Amygdala (tissue), 56 donors: ENCODE data around the gene BOC.

Experiments used
- DNase-seq, 56 donors: peaks; one replicate each; lab custom pipeline; 2025; lab: John Stamatoyannopoulos, UW

Gene BOC

GRCh38 chr3:113263778-113264177 is 52.4 kb downstream of the BOC start:
- DNase-seq = no peak

- peak in 45 of 56 donors; percentile 19 to 74 (median 40) for DNase-seq
Measured at GRCh38 chr3:113264283-113265131, 53.1 kb downstream of the BOC start.

- DNase-seq = peak in 2 of 56 donors; percentile 16 to 28
Measured at GRCh38 chr3:113265231-113265630, 53.9 kb downstream of the BOC start.

GRCh38 chr3:113266738-113267137 is 55.4 kb downstream of the BOC start:
- no peak for DNase-seq

- DNase-seq = no peak
Measured at GRCh38 chr3:113268311-113268710, 57.0 kb downstream of the BOC start.

- DNase-seq = no peak
Measured at GRCh38 chr3:113268942-113269341, 57.6 kb downstream of the BOC start.

- DNase-seq = no peak
Measured at GRCh38 chr3:113269661-113270060, 58.3 kb downstream of the BOC start.

- no peak for DNase-seq
Measured at GRCh38 chr3:113270068-113270467, 58.7 kb downstream of the BOC start.

- no peak for DNase-seq
Measured at GRCh38 chr3:113270786-113271185, 59.4 kb downstream of the BOC start.

GRCh38 chr3:113271189-113271588 is 59.8 kb downstream of the BOC start:
- DNase-seq = no peak

- DNase-seq = no peak
Measured at GRCh38 chr3:113271594-113272384, 60.4 kb downstream of the BOC start.

GRCh38 chr3:113272385-113272779 is 61.0 kb downstream of the BOC start:
- no peak for DNase-seq

- no peak for DNase-seq
Measured at GRCh38 chr3:113273011-113273410, 61.7 kb downstream of the BOC start.

- no peak for DNase-seq
Measured at GRCh38 chr3:113273604-113274378, 62.4 kb downstream of the BOC start.

GRCh38 chr3:113274425-113275257 is 63.3 kb downstream of the BOC start:
- peak in 2 of 56 donors; percentile 54 to 57 for DNase-seq

GRCh38 chr3:113275258-113275556 is 63.9 kb downstream of the BOC start:
- no peak for DNase-seq

GRCh38 chr3:113275583-113275928 is 64.2 kb downstream of the BOC start:
- no peak for DNase-seq

- DNase-seq = peak in 24 of 56 donors; percentile 16 to 65 (median 40)
Measured at GRCh38 chr3:113275929-113276750, 64.8 kb downstream of the BOC start.

GRCh38 chr3:113276751-113277080 is 65.4 kb downstream of the BOC start:
- no peak for DNase-seq

GRCh38 chr3:113277414-113277813 is 66.1 kb downstream of the BOC start:
- DNase-seq = no peak
